B cell (primary cell): ENCODE results near the gene TBXAS1.

Experiments
- CTCF ChIP-seq: fragments of 200-600 bp; IDR thresholded peaks from one replicate; pipeline ENCODE4 v1.8.0; 2022; ENCODE audit warnings: antibody characterized with exemption, mild to moderate bottlenecking
- EZH2 ChIP-seq: IDR thresholded peaks from 2 replicates; pipeline ENCODE4 v1.6.1; 2012; ENCODE audit warnings: borderline replicate concordance, low read depth, mild to moderate bottlenecking, moderate library complexity, low read length; ENCODE audit not compliant: insufficient read depth, poor library complexity, severe bottlenecking

- TF ChIP-seq CTCF: no peak
- TF ChIP-seq EZH2: no peak
Observed at GRCh38 chr7:139829025-139829774, at the start of gene TBXAS1.
